ENCODE measurements around the gene RPGRIP1L.

- TF ChIP-seq CTCF (conservative IDR thresholded peaks at IDR 0.05 in 1 of 2, IDR thresholded peaks at IDR 0.05 in 1 of 2; ENCODE audit: low read depth in 1 of 2, low read length in 2 of 2) (no peak), EZH2 (IDR thresholded peaks at IDR 0.05; ENCODE audit: low read length, missing control alignments) (no peak)
Measured at GRCh38 chr16:53664724-53665345, 38.8 kb downstream of the RPGRIP1L start.

Data from fibroblast of lung (primary cell).